ENCODE results near the gene MDK.

MDK gene, protein sequence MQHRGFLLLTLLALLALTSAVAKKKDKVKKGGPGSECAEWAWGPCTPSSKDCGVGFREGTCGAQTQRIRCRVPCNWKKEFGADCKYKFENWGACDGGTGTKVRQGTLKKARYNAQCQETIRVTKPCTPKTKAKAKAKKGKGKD

DNA sequence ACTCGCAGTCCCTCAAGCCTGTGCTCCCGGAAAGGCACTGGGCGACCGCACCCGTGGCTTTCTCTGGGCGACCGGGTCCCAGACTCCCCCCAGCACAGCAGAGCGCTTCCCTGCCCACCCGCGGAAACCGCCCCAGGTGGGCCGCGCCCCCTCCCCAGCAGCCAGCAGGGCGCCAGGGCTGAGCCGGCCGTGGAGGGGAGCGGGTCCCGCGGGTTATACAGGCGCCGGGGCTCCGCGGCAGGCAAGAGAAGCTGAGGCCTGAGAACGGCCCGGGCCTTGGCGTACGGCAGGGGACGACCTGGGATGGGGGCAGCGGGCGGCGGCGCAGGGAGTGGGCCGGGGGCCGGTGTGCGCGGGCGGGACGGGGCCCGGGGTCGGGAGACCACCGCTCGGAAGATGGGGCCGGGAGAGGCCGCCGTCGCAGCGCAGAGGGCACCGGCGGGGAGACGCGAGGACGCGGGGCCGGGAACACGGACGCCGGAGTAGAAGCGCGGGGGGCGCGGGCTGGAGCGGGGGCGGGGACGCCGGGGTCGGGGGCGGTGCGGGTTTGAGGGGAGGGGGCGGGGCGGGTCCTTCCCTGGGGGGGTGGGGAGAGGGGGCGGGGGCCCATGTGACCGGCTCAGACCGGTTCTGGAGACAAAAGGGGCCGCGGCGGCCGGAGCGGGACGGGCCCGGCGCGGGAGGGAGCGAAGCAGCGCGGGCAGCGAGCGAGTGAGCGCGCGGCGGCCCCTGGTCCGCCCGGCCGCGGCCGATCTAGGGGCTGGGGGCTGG lies at the start of gene MDK:
MDK (plus strand) TSS at position 622 of the 771 bp plus-strand sequence. CDS start 389 bp downstream, outside the sequence.
- DNase-seq (ENCODE audit: low read depth), result no peak

GRCh38 chr11:46332093-46332567 lies 49.3 kb upstream of the MDK start:
- no peak for DNase-seq (ENCODE audit: low read depth)

GRCh38 chr11:46332568-46333393 lies 48.7 kb upstream of the MDK start:
- DNase-seq (ENCODE audit: low read depth), result no peak

DNA sequence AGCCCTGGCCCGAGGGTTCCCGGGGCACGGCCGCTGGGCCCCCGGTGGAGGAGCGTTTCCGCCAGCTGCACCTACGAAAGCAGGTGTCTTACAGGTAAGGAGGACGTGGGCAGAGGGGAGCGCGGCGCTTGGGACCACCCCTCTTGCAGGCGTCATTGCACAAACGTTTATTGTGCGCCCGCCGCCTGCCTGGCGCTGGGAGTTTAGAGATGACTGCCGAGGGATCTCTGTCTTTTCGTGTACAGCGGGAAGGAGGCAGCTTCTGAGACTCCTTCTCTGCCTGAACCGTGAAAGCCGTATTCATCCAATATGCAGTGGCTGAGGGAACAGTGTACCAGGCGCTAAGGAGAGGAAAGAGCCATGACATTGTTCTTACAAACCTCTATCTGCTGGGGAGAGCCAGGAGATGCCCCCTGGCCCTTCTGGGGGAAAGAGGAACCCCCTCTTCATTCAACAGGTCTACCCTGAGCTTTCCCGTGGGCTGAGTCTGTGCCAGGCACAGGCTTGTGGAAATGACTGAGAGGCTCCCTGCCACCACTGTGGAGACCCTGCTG lies 48.0 kb upstream of the MDK start:
- no peak for DNase-seq (ENCODE audit: low read depth)

DNA sequence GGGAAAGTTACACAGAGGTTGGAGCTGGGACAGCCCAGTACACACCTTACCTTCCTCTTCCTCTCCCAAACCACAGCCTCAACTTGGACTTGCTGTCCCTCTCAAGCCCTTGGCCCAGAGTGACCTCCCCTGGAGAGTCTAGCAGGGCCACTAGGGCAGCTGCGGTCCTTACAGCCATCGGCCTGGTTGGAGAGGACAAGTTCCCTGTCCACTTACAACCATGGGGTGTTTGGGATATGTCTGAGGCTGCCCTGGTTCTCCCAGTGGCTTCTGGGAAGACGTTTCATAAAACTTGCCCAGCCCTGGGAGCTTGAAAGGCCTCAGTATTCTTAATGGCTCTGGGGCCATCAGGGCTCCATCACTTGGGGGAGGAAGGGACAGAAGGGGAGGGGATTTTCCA lies 47.3 kb upstream of the MDK start:
- no peak for DNase-seq (ENCODE audit: low read depth)

DNA sequence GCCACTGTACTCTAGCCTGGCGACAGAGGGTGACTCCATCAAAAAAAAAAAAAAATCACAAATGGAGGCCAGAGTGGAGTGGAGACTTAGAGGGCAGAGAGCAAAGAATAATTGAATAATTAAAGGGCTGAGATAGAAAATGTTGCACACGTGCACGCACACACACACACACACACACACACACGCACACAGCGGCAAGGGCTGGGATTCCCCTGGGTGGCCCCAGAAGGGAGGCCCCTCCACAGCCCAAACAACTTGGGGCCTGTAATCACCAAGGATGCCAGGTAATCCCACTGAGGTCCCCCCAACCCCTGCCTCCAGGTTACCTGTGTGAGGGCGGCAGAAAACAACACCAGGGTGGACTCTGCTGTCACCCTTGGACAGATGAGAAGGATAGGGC lies 46.2 kb upstream of the MDK start:
- DNase-seq (ENCODE audit: low read depth), result no peak

DNA sequence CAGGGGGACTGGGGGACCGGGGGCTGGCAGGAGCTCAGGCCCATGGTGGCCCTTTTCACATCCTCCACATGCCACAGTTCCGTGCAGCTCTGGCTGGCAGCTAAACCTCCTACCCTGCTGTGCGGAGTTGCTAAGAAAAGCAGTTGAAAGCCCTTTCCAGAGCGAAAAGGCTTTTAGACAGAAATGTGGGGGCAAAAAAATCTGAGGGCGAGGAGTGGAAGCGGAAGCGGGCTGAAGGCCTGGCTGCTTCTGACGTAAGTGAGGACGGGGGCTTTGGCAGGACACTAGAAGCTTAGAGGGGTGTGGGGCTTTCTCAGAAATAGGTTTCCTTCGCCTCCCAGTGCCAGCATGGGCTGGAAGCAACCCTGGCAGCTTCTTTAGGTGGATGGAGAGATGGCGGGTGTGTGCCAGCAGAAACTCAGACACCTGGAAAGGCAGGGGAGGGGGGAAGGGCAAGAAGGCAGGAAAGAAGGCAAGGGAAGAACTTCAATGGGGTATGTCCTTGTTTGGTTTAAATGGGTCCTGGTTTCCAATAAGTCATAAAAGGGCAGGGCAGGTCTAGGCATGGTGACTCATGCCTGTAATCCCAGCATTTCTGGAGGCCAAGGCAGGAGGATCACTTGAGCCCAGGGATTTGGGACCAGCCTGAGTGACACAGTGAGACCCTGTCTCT lies 45.4 kb upstream of the MDK start:
- DNase-seq (ENCODE audit: low read depth), result no peak

DNA sequence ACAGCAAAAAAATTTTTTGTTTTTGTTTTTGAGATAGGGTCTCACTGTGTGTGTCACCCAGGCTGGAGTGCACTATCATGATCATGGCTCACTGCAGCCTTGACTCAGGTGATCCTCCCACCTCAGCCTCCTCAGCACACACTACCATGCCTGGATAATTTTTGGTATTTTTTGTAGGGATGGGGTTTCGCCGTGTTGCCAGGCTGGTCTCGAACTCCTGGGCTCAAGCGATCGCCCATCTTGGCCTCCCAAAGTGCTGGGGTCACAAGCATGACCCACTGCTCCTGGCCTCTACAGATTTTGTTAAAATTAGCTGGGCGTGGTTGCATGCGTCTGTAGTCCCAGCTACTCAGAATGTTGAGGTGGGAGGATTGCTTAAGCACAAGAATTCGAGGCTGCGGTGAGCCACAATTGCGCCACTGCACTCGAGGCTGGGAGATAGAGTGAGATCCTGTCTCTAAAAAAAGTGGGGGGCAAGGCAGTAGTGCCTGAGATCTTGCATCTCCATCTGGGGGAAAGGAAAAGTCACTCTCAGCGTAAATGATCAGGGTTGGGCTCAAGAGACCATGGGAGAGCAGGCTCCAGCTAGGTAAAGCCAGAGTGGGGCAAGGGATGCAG lies 44.8 kb upstream of the MDK start:
- no peak for DNase-seq (ENCODE audit: low read depth)

DNA sequence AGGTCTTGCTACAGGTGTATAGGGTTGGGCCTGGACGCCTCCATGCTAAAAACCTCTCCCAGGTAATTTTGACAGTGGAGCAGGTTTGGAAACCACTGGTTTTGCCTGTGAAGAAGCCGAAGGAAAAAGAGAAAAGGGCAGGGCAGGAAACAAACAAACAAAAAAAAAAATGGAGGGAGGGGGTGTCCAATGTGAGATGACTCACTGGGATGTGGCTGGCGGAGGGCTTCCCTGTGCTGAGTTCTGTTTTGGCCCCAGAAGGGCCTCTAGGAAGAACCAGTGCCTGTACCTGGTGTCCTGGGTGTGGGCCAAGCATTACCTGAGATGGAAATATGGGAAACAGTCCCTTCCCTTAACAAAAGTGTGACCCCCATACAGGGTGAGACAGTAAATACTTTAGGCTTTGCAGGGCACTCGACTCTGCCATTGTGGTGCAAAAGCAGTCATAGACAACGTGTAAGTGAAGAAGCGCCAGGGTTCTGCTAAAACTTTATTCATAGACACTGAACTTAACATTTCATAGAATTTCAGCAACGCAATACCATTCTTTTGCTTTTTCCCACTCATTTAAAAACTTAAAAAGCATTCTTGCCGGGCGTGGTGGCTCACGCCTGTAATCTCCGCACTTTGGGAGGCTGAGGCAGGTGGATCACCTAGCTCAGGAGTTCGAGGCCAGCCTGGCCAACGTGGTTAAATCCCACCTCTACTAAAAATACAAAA lies 43.7 kb upstream of the MDK start:
- DNase-seq (ENCODE audit: low read depth), result no peak

DNA sequence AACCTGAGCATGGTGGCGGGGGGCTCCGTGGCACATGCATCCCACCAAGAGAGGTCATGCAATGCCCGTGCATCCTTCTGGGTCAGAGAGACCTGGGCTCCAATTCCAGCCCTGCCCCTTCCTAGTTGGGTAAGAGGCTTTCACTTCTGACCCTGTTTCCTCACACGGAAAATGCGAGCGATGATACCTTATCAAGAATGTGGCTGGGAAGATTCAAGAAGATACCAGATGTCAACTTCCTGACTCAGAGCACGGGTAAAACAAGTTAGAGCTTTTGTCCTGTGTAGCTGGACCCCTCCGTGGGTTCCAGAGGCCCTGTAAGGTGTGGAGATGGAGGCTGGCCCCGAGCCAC lies 42.9 kb upstream of the MDK start:
- no peak for DNase-seq (ENCODE audit: low read depth)

- DNase-seq (ENCODE audit: low read depth), result no peak
Measured at GRCh38 chr11:46338988-46339666, 42.3 kb upstream of the MDK start.

DNA sequence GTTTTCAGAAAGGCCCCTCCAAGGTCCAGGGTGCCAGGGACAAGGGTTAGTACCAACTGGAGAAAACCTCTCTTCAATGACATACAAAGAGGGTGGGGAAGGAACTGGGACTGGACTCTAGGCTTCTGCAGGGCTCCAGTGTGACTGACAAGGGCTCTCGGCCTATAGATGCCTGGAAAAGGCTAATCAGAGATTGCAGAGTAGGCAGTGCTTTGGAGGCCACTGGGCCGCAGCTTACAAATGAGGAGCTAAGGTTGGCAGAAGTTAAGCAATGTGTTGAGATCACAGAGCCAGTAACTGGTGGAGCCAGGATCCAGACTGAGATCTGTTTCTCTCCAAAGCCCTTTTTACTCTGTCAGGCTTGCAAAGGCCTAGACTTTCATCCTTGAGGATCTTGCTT lies 41.7 kb upstream of the MDK start:
- DNase-seq (ENCODE audit: low read depth), result no peak

DNA sequence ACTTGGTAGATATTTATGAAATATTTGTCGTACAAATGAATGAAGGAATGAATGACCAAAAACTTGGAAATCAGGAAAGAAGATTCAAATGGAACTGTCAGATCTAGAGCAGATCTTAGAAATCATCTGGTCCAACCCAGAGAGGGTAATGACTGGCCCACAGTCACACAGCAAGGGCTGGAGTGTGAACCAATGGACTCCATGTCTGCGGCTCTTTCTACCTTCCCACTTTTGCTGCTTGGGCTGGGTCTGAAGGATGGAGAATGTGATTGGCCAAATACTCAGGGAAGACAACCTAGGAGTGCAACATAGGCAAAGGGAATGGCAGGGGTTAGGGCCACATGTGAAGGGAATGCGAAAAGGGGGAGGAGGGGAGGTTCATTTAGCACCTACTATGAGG lies 40.0 kb upstream of the MDK start:
- DNase-seq (ENCODE audit: low read depth), result no peak

DNA sequence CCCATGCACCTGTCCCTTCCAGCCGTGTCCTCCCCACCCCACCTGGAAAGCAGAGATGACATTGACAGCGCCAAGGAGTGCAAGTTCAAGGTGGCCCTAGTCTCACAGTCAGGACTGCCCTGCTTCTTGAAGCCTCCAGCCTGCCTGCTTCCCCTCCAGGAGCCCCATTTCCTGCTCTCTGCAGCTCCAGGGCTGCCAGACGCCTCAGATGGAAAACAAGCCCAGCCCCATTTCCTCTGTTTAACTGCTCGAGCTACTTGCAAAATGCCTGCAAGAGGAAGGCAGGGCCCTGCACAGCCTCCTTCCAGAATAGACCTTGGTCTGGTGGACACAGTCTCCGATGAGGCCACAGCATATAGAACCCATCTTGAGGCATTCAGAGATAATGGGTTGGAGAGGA lies 39.2 kb upstream of the MDK start:
- DNase-seq (ENCODE audit: low read depth), result no peak

DNA sequence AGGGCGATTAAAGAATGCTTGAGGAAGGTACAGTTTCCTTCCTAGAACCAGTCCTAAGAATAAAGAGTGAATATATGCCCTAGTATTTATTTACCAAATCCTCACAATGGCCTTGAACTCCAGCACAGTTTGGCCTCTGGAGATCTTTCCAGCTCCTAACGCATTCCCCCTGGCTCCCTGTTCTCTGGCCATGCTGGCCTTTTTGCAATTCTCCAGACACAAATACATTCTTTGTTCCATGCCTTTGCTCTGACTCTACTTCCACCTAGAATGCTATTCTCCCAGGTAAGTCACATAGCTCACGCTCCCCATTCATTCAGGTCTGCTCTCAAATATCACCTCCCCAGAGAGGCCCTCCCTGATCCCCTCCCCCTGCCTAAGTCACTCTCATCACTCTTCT lies 37.9 kb upstream of the MDK start:
- no peak for DNase-seq (ENCODE audit: low read depth)

DNA sequence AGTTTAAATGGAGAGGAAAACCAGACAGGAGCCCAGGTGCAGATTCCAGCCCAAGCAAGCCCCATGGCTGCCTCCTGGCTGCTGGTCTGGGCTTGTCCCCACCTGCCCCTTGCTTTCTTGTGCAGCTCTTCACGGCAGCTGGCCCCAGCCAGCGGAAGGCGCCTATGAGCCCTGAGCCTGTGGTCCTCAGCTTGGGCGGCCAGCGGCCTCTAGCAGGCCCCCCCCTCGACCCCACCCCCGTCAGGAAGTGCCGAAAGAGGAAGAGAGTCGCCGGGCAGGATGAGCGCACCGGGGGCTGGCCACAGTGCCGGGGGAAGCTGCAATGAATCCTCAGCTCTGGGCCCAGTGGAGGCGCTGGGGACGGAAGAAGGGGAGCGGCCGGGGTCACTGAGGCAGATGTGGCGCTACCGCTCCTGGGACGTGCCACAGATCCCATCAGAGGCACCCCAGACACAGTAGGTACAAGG lies 36.3 kb upstream of the MDK start:
- DNase-seq (ENCODE audit: low read depth), result no peak

- no peak for DNase-seq (ENCODE audit: low read depth)
Measured at GRCh38 chr11:46345881-46346484, 35.5 kb upstream of the MDK start.

- DNase-seq (ENCODE audit: low read depth), result peak; percentile 59
Measured at GRCh38 chr11:46346886-46347636, 34.4 kb upstream of the MDK start, which contains the start of gene DGKZ. Gene DGKZ (plus strand): TSS chr11:46347463. CDS start chr11:46347660, 197 bp downstream.
